DOHH2 (cell line): ENCODE measurements around the gene VCL.

Experiments used
- CTCF ChIP-seq: fragments of 200-600 bp; sonication (generic); IDR thresholded peaks from one replicate; pipeline ENCODE4 v1.5.1; 2014; ENCODE audit warnings: antibody characterized with exemption, mild to moderate bottlenecking, low read depth, low read length; ENCODE audit not compliant: poor library complexity, severe bottlenecking
- EZH2phosphoT487 ChIP-seq: fragments of 200-600 bp; sonication (generic); IDR thresholded peaks from 2 replicates; pipeline ENCODE4 v1.6.1; 2017; ENCODE audit warnings: borderline replicate concordance, mild to moderate bottlenecking, antibody characterized with exemption, low read length, moderate library complexity, mixed read lengths

- TF ChIP-seq CTCF (no peak), EZH2phosphoT487 (no peak)
Measured at GRCh38 chr10:74049955-74050354, 52.0 kb downstream of the VCL start.
